ENCODE results near the gene CHCHD3. TPM values are rescaled to one million over a fixed set of nuclear protein-coding genes. Genes with fewer than 3 reads are reported as not detected.

The CHCHD3 gene
- total RNA-seq, 3 donors from 2014 or later, result 80.7 to 101 (median 92.0) TPM

DNA sequence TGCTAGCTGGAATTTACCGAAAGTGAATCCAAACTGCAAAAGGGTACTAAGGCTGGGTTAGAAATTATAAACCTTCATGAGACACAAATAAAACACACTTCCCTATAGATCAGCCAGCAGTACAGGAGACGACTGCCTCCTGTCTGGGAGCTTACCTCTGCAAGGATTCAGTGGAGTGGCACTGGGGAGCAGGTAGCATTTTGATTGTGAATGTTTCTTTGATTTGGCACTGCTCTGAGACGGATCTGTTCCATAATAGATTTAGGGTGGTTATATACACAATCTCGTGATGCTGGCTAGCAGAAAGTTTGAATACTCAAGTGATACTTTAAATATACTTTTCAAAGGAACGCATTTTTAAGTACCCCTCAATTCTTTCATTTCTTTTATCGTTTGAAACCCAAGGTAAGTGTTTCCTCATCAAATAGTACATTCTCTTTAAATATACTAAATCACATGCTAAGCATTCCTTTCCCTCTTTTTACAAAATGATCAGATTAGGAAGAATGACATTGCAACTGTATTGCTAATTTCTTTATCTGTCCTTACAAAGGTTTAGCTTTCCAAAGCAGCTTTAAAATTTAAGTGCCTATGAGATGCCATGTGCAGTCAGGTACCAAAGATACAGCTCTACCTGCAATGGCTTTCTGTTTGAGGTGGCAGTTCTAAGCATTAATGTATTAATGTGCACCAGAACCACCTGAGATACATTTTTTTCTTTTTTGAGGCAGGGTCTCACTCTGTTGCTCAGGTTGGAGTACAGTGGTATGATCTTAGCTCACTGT lies 20.6 kb upstream of the CHCHD3 start:
- no peaks in the 10 kb centered on the region for H3K4me1 Mint-ChIP-seq (ENCODE audit: low read depth)
- H3K9me3 Mint-ChIP-seq, result no peaks in the 10 kb centered on the region
- DNase-seq, result no peak
- H3K27me3 Mint-ChIP-seq (ENCODE audit: low read depth), result peaks cover 10% of the 10 kb centered on the region
- H3K36me3 Mint-ChIP-seq (ENCODE audit: insufficient read depth), result no peaks in the 10 kb centered on the region
- no peak overlapping the region for H3K4me3 Mint-ChIP-seq
- ATAC-seq, result no peak

DNA sequence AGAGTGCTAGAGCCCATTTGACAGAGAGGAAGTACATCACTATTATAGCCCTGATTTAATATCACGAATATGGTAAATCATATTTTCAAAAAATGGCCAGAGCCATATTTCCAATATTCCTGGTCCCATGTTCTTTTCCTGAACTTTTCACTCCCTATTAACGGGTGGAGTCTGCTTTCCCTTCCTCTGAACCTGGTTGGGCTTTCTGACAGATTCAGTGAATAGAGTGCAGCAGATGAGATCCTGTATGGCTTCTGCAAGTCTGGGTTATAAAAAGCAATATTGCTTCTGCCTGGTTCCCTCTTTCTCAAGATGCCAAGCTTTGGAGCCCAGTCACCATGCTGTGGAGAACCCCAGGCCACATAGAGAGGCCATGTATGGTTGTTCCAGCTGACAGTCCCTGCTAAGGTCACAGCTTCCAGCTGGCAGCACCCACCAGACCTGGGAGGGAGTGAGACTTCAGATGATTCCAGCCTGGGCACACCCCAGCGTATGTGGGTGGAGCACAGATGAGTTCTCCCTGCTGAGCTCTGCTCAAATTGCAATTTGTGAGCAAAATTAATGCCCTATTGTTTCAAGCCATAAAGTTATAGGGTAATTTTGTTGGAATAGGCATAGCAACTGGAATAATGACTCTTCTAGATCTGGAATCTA lies 17.9 kb upstream of the CHCHD3 start:
- ATAC-seq, result no peak
- Mint-ChIP-seq H3K9me3 (no peaks in the 10 kb centered on the region), H3K4me3 (no peak overlapping the region), H3K4me1 (ENCODE audit: low read depth) (no peaks in the 10 kb centered on the region), H3K27me3 (ENCODE audit: low read depth) (peaks cover 2% of the 10 kb centered on the region), H3K36me3 (ENCODE audit: insufficient read depth) (no peaks in the 10 kb centered on the region)
- no peak for DNase-seq

DNA sequence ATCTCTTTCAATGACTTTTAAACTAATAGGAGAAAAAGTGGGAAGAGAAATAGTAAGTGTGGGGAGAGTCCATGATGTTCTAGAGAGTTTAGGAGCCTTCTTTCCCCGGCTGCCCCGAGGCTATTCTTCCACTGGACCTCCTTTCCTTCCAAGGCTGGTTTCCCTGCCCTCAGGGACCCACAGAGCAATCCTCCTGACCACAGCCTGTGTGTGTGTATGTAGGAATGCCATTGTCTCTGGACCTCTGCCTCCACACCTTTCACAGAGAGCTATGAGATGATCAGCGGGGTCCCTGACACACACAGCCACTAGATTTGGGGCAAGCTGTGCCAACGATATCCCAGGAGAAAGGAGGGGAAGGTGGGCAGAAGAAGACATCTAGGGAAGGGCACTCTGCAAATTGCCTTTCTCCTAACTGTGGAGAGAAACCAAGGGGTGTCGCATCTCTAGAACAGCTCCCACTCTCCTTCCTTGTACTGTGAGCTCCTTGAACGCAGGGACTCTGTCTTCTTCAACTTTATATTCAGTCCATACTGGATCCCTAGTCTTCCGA lies 13.3 kb upstream of the CHCHD3 start:
- no peaks in the 10 kb centered on the region for H3K36me3 Mint-ChIP-seq (ENCODE audit: insufficient read depth)
- H3K9me3 Mint-ChIP-seq, result no peaks in the 10 kb centered on the region
- DNase-seq, result no peak
- H3K4me1 Mint-ChIP-seq (ENCODE audit: low read depth), result no peaks in the 10 kb centered on the region
- H3K27me3 Mint-ChIP-seq (ENCODE audit: low read depth), result peaks cover 2% of the 10 kb centered on the region
- no peak for ATAC-seq
- H3K4me3 Mint-ChIP-seq, result no peak overlapping the region

DNA sequence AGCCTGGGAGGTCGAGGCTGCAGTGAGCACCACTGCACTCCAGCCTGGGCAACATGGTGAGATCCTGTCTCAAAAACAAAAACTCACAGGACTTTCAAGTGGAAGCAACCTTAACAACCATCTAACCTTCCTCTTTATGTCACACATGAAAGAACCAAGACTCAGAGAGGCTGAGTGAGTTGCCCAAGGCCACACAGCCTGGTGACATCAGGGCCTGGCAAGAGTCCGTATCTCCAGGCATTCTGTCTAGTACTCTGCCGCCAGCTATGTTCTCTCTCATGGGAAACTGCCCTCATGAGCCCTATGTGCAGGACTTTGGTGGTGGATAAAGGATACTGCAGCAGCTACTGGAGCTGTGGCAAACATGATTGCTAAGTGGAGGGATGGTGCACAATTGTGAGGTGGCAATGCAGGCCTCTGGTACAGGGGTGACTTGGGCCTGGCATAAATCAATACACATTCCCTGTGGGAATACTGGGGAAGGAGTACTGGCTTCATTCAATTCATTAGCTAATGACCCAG lies 10.1 kb upstream of the CHCHD3 start:
- ATAC-seq (no peak), DNase-seq (no peak)
- no peaks in the 10 kb centered on the region for H3K27me3 Mint-ChIP-seq (ENCODE audit: low read depth)
- H3K9me3 Mint-ChIP-seq, result no peaks in the 10 kb centered on the region
- no peaks in the 10 kb centered on the region for H3K4me1 Mint-ChIP-seq (ENCODE audit: low read depth)
- H3K4me3 Mint-ChIP-seq, result no peak overlapping the region
- no peaks in the 10 kb centered on the region for H3K36me3 Mint-ChIP-seq (ENCODE audit: insufficient read depth)

DNA sequence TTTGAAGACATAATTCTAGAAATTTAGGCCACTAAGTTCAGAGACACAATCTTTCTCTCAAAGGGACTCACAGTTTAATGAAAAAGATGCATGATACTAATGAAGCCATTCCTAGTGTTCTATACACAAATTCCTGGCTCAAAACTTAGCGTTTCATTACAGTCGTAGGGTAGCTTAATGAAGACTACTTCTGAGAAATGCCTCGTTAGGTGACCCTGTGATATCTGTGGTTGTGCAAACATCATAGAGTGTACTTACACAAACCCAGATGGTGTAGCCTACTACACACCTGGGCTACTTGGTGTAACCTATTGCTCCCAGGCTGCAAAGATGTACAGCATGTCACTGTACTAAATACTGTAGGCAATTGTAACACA lies 488 bp upstream of the CHCHD3 start:
- peaks cover 6% of the 10 kb centered on the region for H3K36me3 Mint-ChIP-seq (ENCODE audit: insufficient read depth)
- no peaks in the 10 kb centered on the region for H3K9me3 Mint-ChIP-seq
- H3K4me1 Mint-ChIP-seq (ENCODE audit: low read depth), result peaks cover 24% of the 10 kb centered on the region
- peaks cover 4% of the 10 kb centered on the region for H3K27me3 Mint-ChIP-seq (ENCODE audit: low read depth)
- peak overlapping the region; percentile 90 for H3K4me3 Mint-ChIP-seq
- DNase-seq (no peak), ATAC-seq (no peak)

DNA sequence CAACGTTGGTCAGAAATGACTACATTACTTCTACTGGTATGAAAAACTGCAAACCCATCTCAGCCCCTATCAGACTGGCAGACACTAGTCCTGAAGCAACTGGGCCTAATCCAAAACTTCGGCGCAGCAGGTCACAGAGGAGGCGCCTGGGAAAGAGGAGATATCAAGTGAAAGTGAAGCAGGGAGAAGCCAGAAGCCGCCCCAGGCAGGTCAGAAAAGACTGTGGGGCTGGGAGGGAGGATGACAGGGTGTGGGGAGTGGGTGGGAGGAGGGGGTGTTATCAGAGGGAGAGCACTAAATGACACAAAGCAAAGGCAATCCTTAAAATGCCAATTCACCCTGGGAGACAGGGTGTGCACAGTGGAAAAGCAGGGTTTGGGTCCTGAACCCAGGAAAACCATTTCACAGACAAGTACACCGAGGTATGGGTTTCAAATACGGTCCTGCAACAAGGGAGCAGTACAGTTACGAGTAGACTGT lies 731 bp downstream of the CHCHD3 start:
- DNase-seq, result no peak
- peak overlapping the region; percentile 90 for H3K4me3 Mint-ChIP-seq
- H3K27me3 Mint-ChIP-seq (ENCODE audit: low read depth), result no peaks in the 10 kb centered on the region
- H3K36me3 Mint-ChIP-seq (ENCODE audit: insufficient read depth), result peaks cover 10% of the 10 kb centered on the region
- ATAC-seq, result no peak
- peaks cover 28% of the 10 kb centered on the region for H3K4me1 Mint-ChIP-seq (ENCODE audit: low read depth)
- H3K9me3 Mint-ChIP-seq, result no peaks in the 10 kb centered on the region

DNA sequence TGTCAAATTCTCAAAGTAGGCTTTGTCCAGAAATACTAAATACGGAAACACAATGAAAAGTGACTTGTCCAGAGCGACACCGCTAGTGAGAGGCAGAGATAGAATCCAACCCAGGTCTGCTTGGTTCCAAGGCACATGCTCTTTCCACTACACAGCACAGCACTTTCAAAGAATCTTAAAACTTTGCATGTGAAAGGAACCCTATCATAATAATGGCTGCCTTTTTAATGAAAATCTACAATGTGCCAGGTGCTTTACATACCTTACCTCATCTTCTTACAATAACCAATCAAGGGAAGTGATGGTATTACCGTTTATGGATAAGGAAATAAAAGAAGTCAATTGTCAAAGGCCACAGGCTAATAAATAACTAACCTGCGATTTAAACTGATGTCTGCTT lies 2.6 kb downstream of the CHCHD3 start:
- Mint-ChIP-seq H3K4me3 (no peak overlapping the region), H3K9me3 (no peaks in the 10 kb centered on the region), H3K4me1 (ENCODE audit: low read depth) (peaks cover 36% of the 10 kb centered on the region), H3K36me3 (ENCODE audit: insufficient read depth) (peaks cover 10% of the 10 kb centered on the region), H3K27me3 (ENCODE audit: low read depth) (no peaks in the 10 kb centered on the region)
- no peak for DNase-seq
- ATAC-seq, result no peak

DNA sequence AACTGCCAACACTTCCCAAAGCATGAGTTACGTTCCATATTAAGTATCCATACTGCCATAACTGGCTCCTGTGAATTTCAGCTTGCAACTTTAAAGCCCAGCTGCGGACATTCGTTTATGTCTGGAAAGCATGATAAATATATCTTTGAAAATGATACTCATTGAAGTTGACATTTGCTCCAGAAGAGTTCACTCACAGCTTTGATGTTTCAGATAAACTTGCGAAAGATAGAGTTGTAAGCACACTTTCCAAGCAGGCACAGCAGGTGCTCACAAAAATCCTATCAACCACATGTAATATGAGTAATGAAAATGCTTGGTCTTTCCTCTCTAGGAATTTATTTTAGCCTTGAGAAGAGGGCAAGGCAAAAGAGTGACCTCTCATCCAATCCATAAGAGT lies 4.5 kb downstream of the CHCHD3 start:
- DNase-seq, result no peak
- Mint-ChIP-seq H3K4me1 (ENCODE audit: low read depth) (peaks cover 49% of the 10 kb centered on the region), H3K9me3 (no peaks in the 10 kb centered on the region), H3K4me3 (no peak overlapping the region), H3K27me3 (ENCODE audit: low read depth) (no peaks in the 10 kb centered on the region), H3K36me3 (ENCODE audit: insufficient read depth) (peaks cover 21% of the 10 kb centered on the region)
- ATAC-seq, result no peak

DNA sequence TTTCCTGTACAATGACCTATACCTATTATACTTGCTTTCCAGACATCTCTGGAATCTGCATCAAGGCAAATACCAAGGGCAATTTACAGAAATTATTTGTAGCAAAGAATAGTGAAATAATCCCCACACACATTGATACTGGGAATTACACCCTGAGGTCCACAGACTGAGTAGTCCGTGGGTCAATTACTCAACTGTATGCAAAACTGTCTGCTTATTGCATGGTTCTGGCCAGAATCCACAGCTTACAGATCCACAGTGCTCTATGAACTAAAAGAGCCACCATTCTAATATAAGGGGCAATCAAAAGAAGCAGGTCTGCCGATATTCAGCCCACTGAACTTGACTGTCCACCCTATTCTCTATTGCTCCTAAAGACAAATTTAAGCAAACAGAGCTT lies 5.7 kb downstream of the CHCHD3 start:
- no peak overlapping the region for H3K4me3 Mint-ChIP-seq
- no peak for DNase-seq
- H3K36me3 Mint-ChIP-seq (ENCODE audit: insufficient read depth), result peaks cover 28% of the 10 kb centered on the region
- peaks cover 47% of the 10 kb centered on the region for H3K4me1 Mint-ChIP-seq (ENCODE audit: low read depth)
- no peaks in the 10 kb centered on the region for H3K9me3 Mint-ChIP-seq
- no peaks in the 10 kb centered on the region for H3K27me3 Mint-ChIP-seq (ENCODE audit: low read depth)
- no peak for ATAC-seq

DNA sequence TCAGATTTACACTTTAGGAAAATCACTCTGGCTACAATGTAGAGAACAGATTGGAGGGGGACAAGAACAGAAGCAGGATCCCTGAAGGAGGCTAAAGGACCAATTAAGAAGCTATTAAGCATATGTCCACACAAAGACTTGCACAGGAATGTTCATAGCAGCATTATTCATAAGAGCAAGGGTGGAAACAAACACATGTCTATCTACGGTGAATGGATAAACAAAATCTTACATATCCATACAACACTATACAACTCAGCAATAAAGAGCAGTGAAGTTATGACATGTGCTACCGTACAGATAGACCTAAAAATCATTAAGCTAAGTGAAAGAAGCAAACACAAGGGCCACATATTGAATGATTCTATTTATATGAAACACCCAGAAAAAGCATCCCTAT lies 10.4 kb downstream of the CHCHD3 start:
- Mint-ChIP-seq H3K36me3 (ENCODE audit: insufficient read depth) (peaks cover 47% of the 10 kb centered on the region), H3K4me1 (ENCODE audit: low read depth) (peaks cover 28% of the 10 kb centered on the region), H3K4me3 (no peak overlapping the region), H3K27me3 (ENCODE audit: low read depth) (no peaks in the 10 kb centered on the region), H3K9me3 (no peaks in the 10 kb centered on the region)
- ATAC-seq (no peak), DNase-seq (no peak)

DNA sequence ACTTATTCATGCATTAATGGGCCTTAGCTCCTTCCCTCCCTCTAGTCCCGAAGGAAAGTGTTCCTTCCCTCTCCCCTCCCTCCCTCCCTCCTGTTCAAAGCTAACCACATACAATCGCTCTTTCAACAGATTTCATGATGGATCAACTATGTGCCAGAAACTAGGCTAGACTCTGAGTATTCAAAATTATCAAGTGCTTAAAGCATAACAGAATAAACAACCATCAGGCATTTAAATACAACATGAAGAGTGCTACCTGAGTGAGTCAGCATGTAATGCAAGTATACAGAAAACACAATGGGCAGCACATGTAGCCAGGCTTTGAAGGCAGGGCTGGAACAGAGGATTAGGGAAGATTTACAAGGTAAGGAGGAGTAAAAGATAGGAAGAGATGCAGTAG lies 11.3 kb downstream of the CHCHD3 start:
- ATAC-seq (no peak), DNase-seq (no peak)
- Mint-ChIP-seq H3K4me1 (ENCODE audit: low read depth) (peaks cover 26% of the 10 kb centered on the region), H3K36me3 (ENCODE audit: insufficient read depth) (peaks cover 46% of the 10 kb centered on the region), H3K27me3 (ENCODE audit: low read depth) (no peaks in the 10 kb centered on the region), H3K9me3 (no peaks in the 10 kb centered on the region), H3K4me3 (no peak overlapping the region)

DNA sequence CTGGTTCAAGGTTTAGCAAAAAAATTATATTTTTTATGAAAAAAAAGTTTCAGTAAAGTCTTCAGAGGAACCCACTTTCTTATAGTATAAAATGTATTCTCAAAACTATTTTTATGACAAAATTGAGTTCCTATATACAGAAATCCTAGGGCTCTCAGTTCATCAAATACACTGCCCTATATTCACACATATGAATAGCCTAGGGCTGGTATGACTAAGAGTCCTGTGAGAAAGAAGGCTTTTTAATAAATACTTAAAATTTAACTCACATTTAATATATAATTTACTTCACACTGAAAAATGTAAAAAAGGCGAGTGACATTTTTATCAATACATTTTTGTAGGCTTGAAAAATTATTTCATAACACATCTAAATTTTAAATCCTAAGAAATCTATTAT lies 16.6 kb downstream of the CHCHD3 start:
- no peaks in the 10 kb centered on the region for H3K27me3 Mint-ChIP-seq (ENCODE audit: low read depth)
- H3K9me3 Mint-ChIP-seq, result no peaks in the 10 kb centered on the region
- ATAC-seq (no peak), DNase-seq (no peak)
- H3K4me1 Mint-ChIP-seq (ENCODE audit: low read depth), result peaks cover 12% of the 10 kb centered on the region
- H3K4me3 Mint-ChIP-seq, result no peak overlapping the region
- peaks cover 38% of the 10 kb centered on the region for H3K36me3 Mint-ChIP-seq (ENCODE audit: insufficient read depth)

DNA sequence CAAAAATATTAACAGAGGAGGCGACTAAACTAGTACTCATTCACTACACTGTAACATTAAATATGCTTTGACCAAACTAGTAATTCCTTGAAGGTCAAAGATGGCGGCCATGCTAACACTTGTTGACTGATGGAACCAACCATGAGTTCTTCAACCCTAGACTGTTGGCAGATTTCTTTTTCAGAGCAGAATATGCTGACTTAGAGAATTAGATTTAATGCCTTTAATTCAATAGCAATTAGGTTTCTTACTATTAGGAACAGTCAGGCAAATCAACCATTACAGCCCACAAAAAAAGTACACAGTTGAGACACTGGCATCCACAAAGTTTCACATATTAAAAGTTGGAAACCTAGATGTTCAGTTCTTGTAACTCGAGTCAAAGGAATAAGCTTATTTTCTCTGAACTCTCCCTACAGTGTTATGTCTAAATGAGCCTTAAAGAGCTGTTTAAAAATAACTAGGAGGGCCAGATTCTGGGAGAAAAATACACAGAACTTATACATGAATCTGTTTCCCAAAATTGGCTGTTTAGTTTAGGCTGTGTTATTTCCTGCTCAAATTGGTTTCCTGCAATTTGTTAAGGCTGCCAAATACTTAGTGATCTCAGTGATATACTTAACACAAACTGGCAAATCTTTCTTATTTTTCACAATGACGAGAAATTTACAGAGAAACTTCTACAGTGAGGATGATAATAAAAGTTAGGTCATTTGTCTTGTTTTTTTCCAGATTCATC lies 17.6 kb downstream of the CHCHD3 start:
- no peaks in the 10 kb centered on the region for H3K27me3 Mint-ChIP-seq (ENCODE audit: low read depth)
- no peak overlapping the region for H3K4me3 Mint-ChIP-seq
- DNase-seq (no peak), ATAC-seq (no peak)
- no peaks in the 10 kb centered on the region for H3K9me3 Mint-ChIP-seq
- peaks cover 16% of the 10 kb centered on the region for H3K4me1 Mint-ChIP-seq (ENCODE audit: low read depth)
- H3K36me3 Mint-ChIP-seq (ENCODE audit: insufficient read depth), result peaks cover 40% of the 10 kb centered on the region

DNA sequence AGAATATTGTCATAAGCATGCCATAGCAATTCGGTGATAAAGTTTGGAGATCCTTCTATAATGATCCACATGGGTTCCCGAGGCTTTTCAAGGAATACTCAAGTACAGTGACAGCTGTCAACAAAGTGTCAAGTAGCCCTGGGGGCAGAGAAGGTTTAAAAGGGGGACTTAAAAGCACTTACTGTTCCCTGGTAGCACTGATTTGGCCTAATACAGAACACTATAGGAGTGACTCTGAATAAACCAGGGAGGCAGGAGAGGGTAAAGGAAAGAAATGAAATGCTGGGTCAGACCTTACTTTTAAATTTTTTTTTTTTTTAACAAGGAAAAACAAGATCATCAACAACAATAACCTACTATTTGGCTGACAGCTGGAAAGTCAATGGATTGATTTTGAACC lies 20.1 kb downstream of the CHCHD3 start:
- Mint-ChIP-seq H3K9me3 (no peaks in the 10 kb centered on the region), H3K27me3 (ENCODE audit: low read depth) (no peaks in the 10 kb centered on the region), H3K4me3 (no peak overlapping the region), H3K36me3 (ENCODE audit: insufficient read depth) (peaks cover 24% of the 10 kb centered on the region), H3K4me1 (ENCODE audit: low read depth) (peaks cover 25% of the 10 kb centered on the region)
- ATAC-seq (no peak), DNase-seq (no peak)
